ENCODE data around the gene TXNL4A.

DNA sequence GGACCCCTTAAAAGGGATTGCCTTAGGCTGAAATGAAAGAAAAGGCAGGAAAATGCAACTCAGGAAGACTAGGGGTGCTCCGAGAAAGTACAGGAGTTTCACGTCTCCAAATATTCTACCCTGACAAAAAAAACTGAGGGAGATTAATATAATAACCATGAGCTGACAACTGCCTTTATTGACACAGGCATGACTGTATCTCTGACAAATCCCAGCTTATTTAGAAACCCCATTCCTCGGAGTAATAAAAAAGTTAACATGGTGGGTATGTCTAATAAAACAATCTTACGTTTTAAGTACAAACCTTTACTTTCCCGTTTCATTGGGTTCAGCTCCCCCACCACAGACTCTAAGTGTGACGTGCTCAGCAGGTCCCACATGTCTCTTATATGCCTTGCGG is 38.0 kb upstream of the TXNL4A start:
- TF ChIP-seq, protein P1, sequence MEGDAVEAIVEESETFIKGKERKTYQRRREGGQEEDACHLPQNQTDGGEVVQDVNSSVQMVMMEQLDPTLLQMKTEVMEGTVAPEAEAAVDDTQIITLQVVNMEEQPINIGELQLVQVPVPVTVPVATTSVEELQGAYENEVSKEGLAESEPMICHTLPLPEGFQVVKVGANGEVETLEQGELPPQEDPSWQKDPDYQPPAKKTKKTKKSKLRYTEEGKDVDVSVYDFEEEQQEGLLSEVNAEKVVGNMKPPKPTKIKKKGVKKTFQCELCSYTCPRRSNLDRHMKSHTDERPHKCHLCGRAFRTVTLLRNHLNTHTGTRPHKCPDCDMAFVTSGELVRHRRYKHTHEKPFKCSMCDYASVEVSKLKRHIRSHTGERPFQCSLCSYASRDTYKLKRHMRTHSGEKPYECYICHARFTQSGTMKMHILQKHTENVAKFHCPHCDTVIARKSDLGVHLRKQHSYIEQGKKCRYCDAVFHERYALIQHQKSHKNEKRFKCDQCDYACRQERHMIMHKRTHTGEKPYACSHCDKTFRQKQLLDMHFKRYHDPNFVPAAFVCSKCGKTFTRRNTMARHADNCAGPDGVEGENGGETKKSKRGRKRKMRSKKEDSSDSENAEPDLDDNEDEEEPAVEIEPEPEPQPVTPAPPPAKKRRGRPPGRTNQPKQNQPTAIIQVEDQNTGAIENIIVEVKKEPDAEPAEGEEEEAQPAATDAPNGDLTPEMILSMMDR (conservative IDR thresholded peaks at IDR 0.05; ENCODE audit: low read depth, low read length): no peak
- no peak for TF ChIP-seq EZH2 (IDR thresholded peaks at IDR 0.05; ENCODE audit: borderline replicate concordance, low read depth, low read length, poor library complexity, severe bottlenecking)

Measured in A673 (cell line).